HG02571 (cell line): Measurements from ENCODE around the gene KCNA4.
"Not testable (repeated sequence)": the region's sequence is repeated elsewhere in the genome, so short reads cannot be mapped to it uniquely, and the experiment has no call there.

Experiments used
- ATAC-seq: cut with Tn5 transposase; IDR thresholded peaks from one replicate; pipeline ENCODE4 v1.9.1; 2021; ENCODE audit warnings: mild to moderate bottlenecking, moderate library complexity; ENCODE audit not compliant: unreplicated experiment

KCNA4 gene

GRCh38 chr11:30000986-30001750, 15.7 kb downstream of the KCNA4 start:
- no peak for ATAC-seq

- no peak for ATAC-seq
These were observed 20.8 kb downstream of the KCNA4 start for GRCh38 chr11:29996016-29996415.

GRCh38 chr11:29989174-29989970, 27.5 kb downstream of the KCNA4 start:
- ATAC-seq: no peak

GRCh38 chr11:29985248-29985647, 31.6 kb downstream of the KCNA4 start:
- ATAC-seq: no peak

GRCh38 chr11:29984544-29984943, 32.3 kb downstream of the KCNA4 start:
- ATAC-seq: no peak

- ATAC-seq: no peak
These were observed 38.3 kb downstream of the KCNA4 start for GRCh38 chr11:29978549-29978948.

GRCh38 chr11:29975580-29975979, 41.2 kb downstream of the KCNA4 start:
- ATAC-seq: not testable (repeated sequence)

GRCh38 chr11:29963796-29964195, 53.0 kb downstream of the KCNA4 start:
- no peak for ATAC-seq

GRCh38 chr11:29963036-29963435, 53.8 kb downstream of the KCNA4 start:
- ATAC-seq: no peak

GRCh38 chr11:29962243-29962642, 54.6 kb downstream of the KCNA4 start:
- ATAC-seq: no peak
